ENCODE measurements around the gene CMTM3. TPM values are rescaled to one million over a fixed set of nuclear protein-coding genes. Genes with fewer than 3 reads are reported as not detected.

The CMTM3 gene
- total and polyA plus RNA-seq, 10 donors = 16.2 to 53.1 (median 39.1) TPM

GRCh38 chr16:66596986-66597848 lies 7.3 kb upstream of the CMTM3 start:
- peak; percentile 67 for DNase-seq
- Histone ChIP-seq H3K36me3 (no peaks in the 10 kb centered on the region), H3K27me3 (replicated peaks in 1 of 7) (peaks cover 0 to 9% (median 0%) of the 10 kb centered on the region in 7 donors), H3K9me3 (peaks cover 0 to 15% (median 9%) of the 10 kb centered on the region in 8 donors), H3K27ac (no peak overlapping the region), H3K4me3 (no peak overlapping the region), H3K4me1 (peaks cover 0 to 9% (median 3%) of the 10 kb centered on the region in 6 donors)
- 64 to 77% (median 73%) methylated on average over 5 of the region's 5 CpGs for WGBS, 5 donors
- TF ChIP-seq POLR2A (IDR thresholded peaks at IDR 0.05) (no peak), POLR2AphosphoS5 (IDR thresholded peaks at IDR 0.05) (no peak), CTCF (IDR thresholded peaks at IDR 0.05 in 8 of 11, conservative IDR thresholded peaks at IDR 0.05 in 3 of 11) (no peak)
- intact Hi-C loops (cut with DNase I; ENCODE audit: low total_unique reads) = loop anchor here (10.0 kb wide), 1 partner anchor 122 kb away; no protein-coding TSS in a partner anchor

GRCh38 chr16:66598111-66598510 lies 6.4 kb upstream of the CMTM3 start:
- peaks cover 0 to 12% (median 3%) of the 10 kb centered on the region in 6 donors for H3K4me1 ChIP-seq
- no peak for TF ChIP-seq CTCF (IDR thresholded peaks at IDR 0.05 in 8 of 11, conservative IDR thresholded peaks at IDR 0.05 in 3 of 11)
- intact Hi-C loops (cut with DNase I; ENCODE audit: low total_unique reads) = loop anchor here (10.0 kb wide), 1 partner anchor 123 kb away; no protein-coding TSS in a partner anchor
- WGBS, 5 donors = 55 to 69% (median 60%) methylated on average over 3 of the region's 3 CpGs
- DNase-seq = peak; percentile 14
- H3K36me3 ChIP-seq = no peaks in the 10 kb centered on the region
- no peak overlapping the region for H3K4me3 ChIP-seq
- peaks cover 0 to 15% (median 9%) of the 10 kb centered on the region in 8 donors for H3K9me3 ChIP-seq
- H3K27ac ChIP-seq = no peak overlapping the region
- H3K27me3 ChIP-seq (replicated peaks in 1 of 7) = peaks cover 0 to 9% (median 0%) of the 10 kb centered on the region in 7 donors

- no peak for DNase-seq
- WGBS, 5 donors = 79 to 87% (median 80%) methylated on average over 4 of the region's 4 CpGs
- Histone ChIP-seq H3K27me3 (replicated peaks in 1 of 7) (peaks cover 0 to 13% (median 0%) of the 10 kb centered on the region in 7 donors), H3K9me3 (peaks cover 0 to 11% (median 9%) of the 10 kb centered on the region in 8 donors), H3K4me3 (no peak overlapping the region), H3K36me3 (no peaks in the 10 kb centered on the region), H3K4me1 (peaks cover 0 to 22% (median 17%) of the 10 kb centered on the region in 6 donors), H3K27ac (no peak overlapping the region)
- no peak for TF ChIP-seq CTCF (IDR thresholded peaks at IDR 0.05 in 8 of 11, conservative IDR thresholded peaks at IDR 0.05 in 3 of 11)
- TF ChIP-seq POLR2A (IDR thresholded peaks at IDR 0.05) = no peak
- no peak for TF ChIP-seq POLR2AphosphoS5 (IDR thresholded peaks at IDR 0.05)
- intact Hi-C loops (cut with DNase I; ENCODE audit: low total_unique reads) = loop anchor here (5.0 to 10.0 kb wide), 2 partner anchors 125 to 192 kb away; no protein-coding TSS in a partner anchor
Observed at GRCh38 chr16:66599726-66600125, 4.8 kb upstream of the CMTM3 start.

GRCh38 chr16:66600477-66600876 lies 4.0 kb upstream of the CMTM3 start:
- Histone ChIP-seq H3K4me3 (no peak overlapping the region), H3K27ac (no peak overlapping the region), H3K4me1 (peaks cover 1 to 25% (median 20%) of the 10 kb centered on the region in 6 donors), H3K9me3 (peaks cover 0 to 11% (median 9%) of the 10 kb centered on the region in 8 donors), H3K27me3 (replicated peaks in 1 of 7) (peaks cover 0 to 20% (median 0%) of the 10 kb centered on the region in 7 donors), H3K36me3 (no peaks in the 10 kb centered on the region)
- TF ChIP-seq POLR2A (IDR thresholded peaks at IDR 0.05) (no peak), POLR2AphosphoS5 (IDR thresholded peaks at IDR 0.05) (no peak), CTCF (IDR thresholded peaks at IDR 0.05 in 8 of 11, conservative IDR thresholded peaks at IDR 0.05 in 3 of 11) (no peak)
- 95 to 100% (median 100%) methylated on average over 1 of the region's 1 CpG for WGBS, 5 donors
- intact Hi-C loops (cut with DNase I; ENCODE audit: low total_unique reads) = loop anchor here (5.0 kb wide), 1 partner anchor 193 kb away; no protein-coding TSS in a partner anchor
- DNase-seq = peak; percentile 14
